Activated CD4-positive, alpha-beta memory T cell treated with anti-CD3 and anti-CD28 coated beads for 36 hours (primary cell): ENCODE results near the gene FLII. TPM values are rescaled to one million over a fixed set of nuclear protein-coding genes. Genes with fewer than 3 reads are reported as not detected.
A peak's percentile ranks its signal among the peaks of the same experiment; 100 is the strongest.

Source experiments
- CTCF ChIA-PET: fragments of 350-600 bp; sonication (Branson Sonifier 250); formaldehyde crosslinking; loops from one replicate; lab custom pipeline; 2021; ENCODE audit warnings: antibody characterized with exemption, inconsistent platforms; lab: Charles Lee
- POLR2A ChIA-PET: fragments of 350-600 bp; sonication (Branson Sonifier 250); formaldehyde crosslinking; loops from one replicate; lab custom pipeline; 2021; ENCODE audit warnings: antibody characterized with exemption; lab: Charles Lee
- DNase-seq: peaks from one replicate; pipeline ENCODE4 v3.0.0-alpha.2; 2020
- H3K27ac Mint-ChIP-seq: one replicate; pipeline ENCODE4 v1.8.0; 2021; ENCODE audit warnings: mixed read lengths
- H3K27me3 Mint-ChIP-seq: one replicate; pipeline ENCODE4 v1.8.0; 2021; ENCODE audit warnings: mixed read lengths
- H3K36me3 Mint-ChIP-seq: one replicate; pipeline ENCODE4 v1.8.0; 2021; ENCODE audit warnings: mixed read lengths
- H3K4me1 Mint-ChIP-seq: one replicate; pipeline ENCODE4 v1.8.0; 2021; ENCODE audit warnings: low read depth, mixed read lengths
- H3K4me3 Mint-ChIP-seq: one replicate; pipeline ENCODE4 v1.8.0; 2021; ENCODE audit warnings: mild to moderate bottlenecking, mixed read lengths
- H3K9me3 Mint-ChIP-seq: one replicate; pipeline ENCODE4 v1.8.0; 2021; ENCODE audit warnings: mixed read lengths
- intact Hi-C: fragments of 100-400 bp; cut with micrococcal nuclease; formaldehyde crosslinking; loops from one replicate; pipeline ENCODE4 v1.15.1; 2023
- total RNA-seq, 2 experiments: library from RNA; stranded (reverse); gene quantifications; one replicate each; pipeline ENCODE4 v1.2.3, GENCODE V29; 2021

Gene FLII
- total RNA-seq, 2 experiments from 2014 or later: 357 to 359 TPM

DNA sequence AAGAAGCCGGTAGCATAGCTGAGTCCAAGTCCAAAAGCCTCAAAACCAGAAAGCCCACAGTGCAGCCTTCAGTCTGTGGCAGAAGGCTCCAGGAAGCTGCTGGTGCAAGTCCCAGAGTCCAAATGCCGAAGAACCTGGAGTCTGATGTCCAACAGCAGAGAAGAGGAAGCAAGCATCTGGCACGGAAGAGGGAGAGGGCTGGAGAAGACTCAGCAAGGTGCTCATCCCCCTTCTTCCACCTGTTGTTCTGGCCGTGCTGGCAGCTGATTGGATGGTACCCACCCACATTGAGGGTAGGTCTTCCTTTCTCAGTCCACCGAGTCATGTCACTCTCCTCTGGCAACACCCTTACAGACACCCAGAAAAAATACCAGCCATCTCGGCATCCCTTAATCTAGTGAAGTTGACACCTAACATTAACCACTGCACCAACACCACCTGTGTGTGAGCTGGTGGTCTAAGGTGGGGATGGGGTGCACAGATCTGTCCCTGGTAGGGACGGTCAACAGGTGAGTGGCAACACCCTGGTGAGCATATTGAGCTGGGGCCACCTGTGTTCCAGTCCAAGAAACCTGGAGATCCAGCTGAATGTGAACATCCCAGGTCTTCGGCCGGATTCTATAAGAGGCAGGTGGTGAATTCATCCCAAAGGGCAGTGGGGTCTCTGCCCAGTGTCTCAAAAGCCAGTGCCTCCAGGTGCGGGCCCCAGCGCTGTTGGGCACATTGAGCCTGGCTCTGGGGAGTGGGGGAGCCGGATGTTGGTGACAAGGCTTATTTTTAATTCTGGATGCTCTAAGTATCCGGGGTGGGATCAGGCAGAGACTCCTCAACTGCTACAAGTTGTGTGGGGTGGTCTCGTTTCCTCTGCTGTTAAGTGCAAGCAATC lies 11.8 kb upstream of the FLII start:
- Mint-ChIP-seq H3K27me3 (no peaks in the 10 kb centered on the region), H3K9me3 (no peaks in the 10 kb centered on the region), H3K36me3 (peaks cover 1% of the 10 kb centered on the region), H3K27ac (no peak overlapping the region), H3K4me1 (peaks cover 4% of the 10 kb centered on the region), H3K4me3 (no peak overlapping the region)
- intact Hi-C loops: no loop called here
- ChIA-PET POLR2A (interaction anchor here (0.8 kb wide), 1 partner anchor 25 kb away, joined by 4 read pairs; no protein-coding TSS in a partner anchor), CTCF (no interaction called here)
- no peak for DNase-seq

DNA sequence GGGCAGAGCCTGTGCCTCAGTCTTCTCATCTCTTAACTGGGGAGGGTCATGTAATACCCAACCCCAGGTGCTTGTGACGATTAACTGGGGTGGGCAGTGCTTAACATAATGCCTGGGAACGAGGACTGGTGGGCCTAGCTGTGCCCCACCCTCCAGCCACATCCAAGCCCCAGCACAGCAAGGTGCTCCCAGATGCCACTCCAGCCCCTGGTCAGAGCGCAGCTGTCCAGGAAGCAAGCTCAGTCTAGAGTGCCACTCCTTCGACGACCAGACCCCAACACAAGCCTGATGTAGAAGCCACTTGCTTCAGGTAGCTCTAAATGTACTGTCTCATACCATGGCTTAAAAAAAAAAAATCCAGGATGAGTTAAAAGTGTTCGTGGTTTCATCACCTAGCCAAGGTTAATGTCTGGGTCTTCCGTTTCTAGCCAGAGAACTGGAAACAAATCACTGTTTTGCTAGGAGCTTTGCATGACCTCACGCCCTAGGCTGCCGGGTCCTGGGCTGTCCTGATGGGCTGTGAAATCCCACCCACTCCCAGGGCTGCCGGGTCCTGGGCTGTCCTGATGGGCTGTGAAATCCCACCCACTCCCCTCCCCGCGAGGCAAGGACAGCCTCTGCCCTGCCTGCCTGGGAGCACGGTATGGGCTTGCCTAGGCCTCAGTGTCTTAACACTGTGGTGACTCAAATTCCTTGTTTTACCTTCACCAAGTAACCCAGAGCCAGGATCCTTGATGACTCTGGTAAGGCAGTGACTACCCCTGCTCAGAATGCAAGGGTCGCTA lies 9.6 kb upstream of the FLII start:
- intact Hi-C loops: no loop called here
- CTCF ChIA-PET: interaction anchor here (0.6 to 0.7 kb wide), 3 partner anchors 49 to 103 kb away, joined by 3 to 4 read pairs (median 4); no protein-coding TSS in a partner anchor
- Mint-ChIP-seq H3K27me3 (no peaks in the 10 kb centered on the region), H3K4me3 (no peak overlapping the region), H3K4me1 (peaks cover 4% of the 10 kb centered on the region), H3K9me3 (no peaks in the 10 kb centered on the region), H3K36me3 (peaks cover 2% of the 10 kb centered on the region), H3K27ac (no peak overlapping the region)
- DNase-seq: no peak
- POLR2A ChIA-PET: interaction anchor here (0.6 to 0.7 kb wide), 2 partner anchors 12 to 116 kb away, joined by 4 to 5 read pairs; no protein-coding TSS in a partner anchor

DNA sequence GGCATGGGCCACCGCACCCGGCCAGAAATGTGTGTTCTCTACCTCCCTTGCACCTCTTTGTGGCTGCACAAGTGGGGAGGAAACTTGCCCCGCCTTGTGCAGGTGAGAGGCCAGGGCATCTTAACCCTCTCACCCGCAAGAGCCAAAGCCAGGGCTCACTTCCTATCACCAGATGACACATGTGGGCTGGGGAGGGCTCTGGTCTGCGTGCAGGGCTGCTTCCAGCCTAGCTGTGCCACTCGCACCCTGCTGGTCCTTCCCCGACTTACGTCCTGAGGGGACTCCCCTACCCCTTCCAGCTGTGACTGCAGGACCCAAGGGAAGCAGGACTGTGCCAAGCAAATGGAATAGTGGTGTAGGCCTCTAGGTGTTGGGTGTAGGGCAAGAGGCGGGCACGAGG lies 8.8 kb upstream of the FLII start:
- H3K4me3 Mint-ChIP-seq: no peak overlapping the region
- intact Hi-C loops: no loop called here
- peaks cover 2% of the 10 kb centered on the region for H3K36me3 Mint-ChIP-seq
- DNase-seq: no peak
- no peaks in the 10 kb centered on the region for H3K9me3 Mint-ChIP-seq
- ChIA-PET CTCF (no interaction called here), POLR2A (no interaction called here)
- H3K27me3 Mint-ChIP-seq: no peaks in the 10 kb centered on the region
- peaks cover 6% of the 10 kb centered on the region for H3K4me1 Mint-ChIP-seq
- no peak overlapping the region for H3K27ac Mint-ChIP-seq

DNA sequence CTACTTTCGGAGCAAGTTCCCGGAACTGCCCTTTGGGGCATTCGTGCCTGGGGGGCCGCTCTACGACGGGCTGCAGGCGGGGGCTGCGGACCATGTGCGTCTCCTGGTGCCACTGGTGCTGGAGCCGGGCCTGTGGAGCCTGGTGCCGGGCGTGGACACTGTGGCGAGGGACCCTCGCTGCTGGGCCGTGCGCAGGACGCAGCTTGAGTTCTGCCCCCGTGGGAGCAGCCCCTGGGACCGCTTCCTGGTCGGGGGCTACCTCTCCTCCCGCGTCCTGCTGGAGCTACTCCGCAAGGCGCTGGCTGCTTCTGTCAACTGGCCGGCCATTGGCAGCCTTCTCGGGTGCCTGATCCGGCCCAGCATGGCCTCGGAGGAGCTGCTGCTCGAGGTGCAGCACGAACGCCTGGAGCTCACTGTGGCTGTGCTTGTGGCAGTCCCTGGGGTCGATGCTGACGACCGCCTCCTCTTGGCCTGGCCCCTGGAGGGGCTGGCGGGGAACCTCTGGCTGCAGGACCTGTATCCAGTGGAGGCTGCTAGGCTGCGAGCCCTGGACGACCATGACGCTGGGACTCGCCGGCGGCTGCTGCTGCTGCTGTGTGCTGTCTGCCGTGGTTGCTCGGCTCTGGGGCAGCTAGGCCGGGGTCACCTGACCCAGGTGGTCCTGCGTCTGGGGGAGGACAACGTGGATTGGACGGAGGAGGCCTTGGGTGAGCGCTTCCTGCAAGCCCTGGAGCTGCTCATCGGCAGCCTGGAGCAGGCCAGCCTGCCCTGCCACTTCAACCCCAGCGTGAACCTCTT lies 5.5 kb upstream of the FLII start:
- H3K27me3 Mint-ChIP-seq: no peaks in the 10 kb centered on the region
- no peak overlapping the region for H3K27ac Mint-ChIP-seq
- peaks cover 1% of the 10 kb centered on the region for H3K36me3 Mint-ChIP-seq
- POLR2A ChIA-PET: no interaction called here
- H3K4me1 Mint-ChIP-seq: peaks cover 28% of the 10 kb centered on the region
- H3K4me3 Mint-ChIP-seq: no peak overlapping the region
- no peaks in the 10 kb centered on the region for H3K9me3 Mint-ChIP-seq
- intact Hi-C loops: no loop called here
- CTCF ChIA-PET: interaction anchor here (1.4 to 2.1 kb wide), 2 partner anchors 16 to 56 kb away, joined by 4 to 8 read pairs; no protein-coding TSS in a partner anchor
- no peak for DNase-seq

DNA sequence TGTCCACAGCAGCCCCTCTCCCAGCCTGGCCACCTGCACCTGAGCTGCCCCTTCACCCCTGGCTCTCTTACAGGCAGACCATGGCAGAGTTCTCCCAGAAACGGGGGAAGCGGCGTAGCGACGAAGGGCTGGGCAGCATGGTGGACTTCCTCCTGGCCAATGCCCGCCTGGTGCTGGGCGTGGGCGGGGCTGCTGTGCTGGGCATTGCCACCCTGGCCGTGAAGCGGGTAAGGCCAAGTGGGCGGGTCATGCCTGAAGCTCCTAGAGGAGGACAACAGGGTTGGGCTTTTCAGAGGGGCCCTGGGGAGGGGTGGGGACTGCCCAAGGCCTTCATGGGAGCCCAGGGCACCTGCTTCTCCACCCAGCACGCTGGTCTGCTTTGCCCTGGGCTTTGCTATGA lies 4.1 kb upstream of the FLII start:
- CTCF ChIA-PET: interaction anchor here (0.8 to 1.4 kb wide), 2 partner anchors 19 to 58 kb away, joined by 3 to 4 read pairs; no protein-coding TSS in a partner anchor
- no peak overlapping the region for H3K4me3 Mint-ChIP-seq
- H3K27me3 Mint-ChIP-seq: no peaks in the 10 kb centered on the region
- peaks cover 29% of the 10 kb centered on the region for H3K4me1 Mint-ChIP-seq
- no peaks in the 10 kb centered on the region for H3K9me3 Mint-ChIP-seq
- intact Hi-C loops: no loop called here
- H3K27ac Mint-ChIP-seq: no peak overlapping the region
- DNase-seq: no peak
- peaks cover 1% of the 10 kb centered on the region for H3K36me3 Mint-ChIP-seq
- POLR2A ChIA-PET: no interaction called here

DNA sequence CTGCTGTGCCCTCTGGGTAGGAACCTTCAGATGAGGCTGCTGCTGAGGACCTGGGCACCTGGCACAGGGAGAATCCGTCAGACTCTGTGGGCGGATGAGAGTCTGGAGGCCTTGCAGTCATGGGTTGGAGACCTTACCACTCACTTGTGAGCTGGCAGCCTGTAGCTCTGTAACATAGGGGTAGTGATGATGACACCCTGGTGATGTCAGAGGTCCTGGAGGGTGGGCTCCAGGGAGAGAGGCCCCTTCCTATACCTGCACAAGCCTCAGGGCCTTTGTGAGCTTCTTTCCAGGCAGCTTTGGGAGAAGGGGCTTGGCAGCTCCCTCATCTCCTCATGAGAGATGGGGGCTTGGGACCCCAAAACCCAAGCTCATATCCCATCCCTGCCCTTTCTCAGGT lies 3.6 kb upstream of the FLII start:
- H3K27ac Mint-ChIP-seq: no peak overlapping the region

DNA sequence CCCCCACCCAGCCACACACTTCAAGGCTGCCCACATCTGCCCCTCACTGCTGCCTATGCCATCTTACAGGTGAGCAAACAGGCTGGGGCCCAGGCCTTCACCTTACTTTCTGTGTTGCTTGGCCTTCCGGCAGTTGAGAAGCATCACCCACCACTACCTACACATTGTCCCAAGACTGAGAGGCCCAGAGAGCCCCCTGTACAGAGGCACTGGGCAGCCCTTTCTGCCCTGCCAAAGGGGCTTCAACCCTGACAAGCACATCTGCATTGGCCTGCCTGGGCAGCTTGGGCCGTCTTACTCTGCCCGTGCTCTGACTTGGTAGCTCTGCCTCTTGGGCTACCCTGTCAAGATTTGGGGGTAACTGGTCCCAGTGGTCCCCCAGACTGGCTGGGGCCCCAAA lies 3.1 kb upstream of the FLII start:
- peaks cover 37% of the 10 kb centered on the region for H3K4me1 Mint-ChIP-seq
- peak overlapping the region; percentile 75 for H3K4me3 Mint-ChIP-seq
- peaks cover 5% of the 10 kb centered on the region for H3K36me3 Mint-ChIP-seq
- no peak for DNase-seq
- H3K9me3 Mint-ChIP-seq: no peaks in the 10 kb centered on the region
- H3K27ac Mint-ChIP-seq: no peak overlapping the region
- POLR2A ChIA-PET: interaction anchor here (0.6 to 1.2 kb wide), 2 partner anchors 11 to 14 kb away, joined by 3 read pairs; no protein-coding TSS in a partner anchor
- CTCF ChIA-PET: interaction anchor here (1.4 kb wide), 1 partner anchor 44 kb away, joined by 3 read pairs; no protein-coding TSS in a partner anchor
- intact Hi-C loops: loop anchor here (2.0 kb wide), 1 partner anchor 37 kb away; the partner anchor contains the start of gene LLGL1
- no peaks in the 10 kb centered on the region for H3K27me3 Mint-ChIP-seq

More for the DNA sequence above, 3.6 kb upstream of the FLII start:
- Mint-ChIP-seq H3K4me3 (peak overlapping the region; percentile 75), H3K36me3 (peaks cover 2% of the 10 kb centered on the region), H3K4me1 (peaks cover 32% of the 10 kb centered on the region), H3K27me3 (no peaks in the 10 kb centered on the region), H3K9me3 (no peaks in the 10 kb centered on the region)
- intact Hi-C loops: no loop called here
- ChIA-PET POLR2A (no interaction called here), CTCF (interaction anchor here (0.8 kb wide), 1 partner anchor 19 kb away, joined by 3 read pairs; no protein-coding TSS in a partner anchor)
- no peak for DNase-seq

DNA sequence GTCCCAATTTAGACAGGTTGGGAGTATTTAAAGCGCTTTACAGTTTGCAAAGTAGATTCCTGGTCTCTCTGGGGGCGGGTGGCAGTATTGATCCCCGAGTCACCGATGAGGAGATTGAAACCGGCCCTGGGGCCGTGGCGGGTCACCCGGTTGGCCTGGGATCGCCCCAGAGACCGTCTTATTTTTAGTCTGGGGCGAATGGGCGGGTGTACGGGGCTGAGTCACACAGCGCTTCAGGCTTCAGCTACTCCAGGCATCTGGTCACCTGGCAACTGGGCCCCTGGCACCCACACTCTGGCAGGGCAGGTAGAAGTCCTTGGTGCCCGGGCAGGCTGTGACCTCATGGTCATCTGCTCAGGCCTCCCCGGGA lies 2.6 kb upstream of the FLII start:
- Mint-ChIP-seq H3K4me3 (peak overlapping the region; percentile 75), H3K4me1 (peaks cover 40% of the 10 kb centered on the region), H3K27me3 (no peaks in the 10 kb centered on the region), H3K27ac (peak overlapping the region; percentile 75), H3K36me3 (peaks cover 7% of the 10 kb centered on the region), H3K9me3 (no peaks in the 10 kb centered on the region)
- CTCF ChIA-PET: interaction anchor here (0.9 to 1.4 kb wide), 2 partner anchors 14 to 43 kb away, joined by 3 read pairs; no protein-coding TSS in a partner anchor
- POLR2A ChIA-PET: interaction anchor here (0.6 to 1.2 kb wide), 2 partner anchors 12 to 13 kb away, joined by 3 read pairs; no protein-coding TSS in a partner anchor
- peak; percentile 65 for DNase-seq
- intact Hi-C loops: loop anchor here (2.0 kb wide), 1 partner anchor 36 kb away; the partner anchor contains the start of gene LLGL1

DNA sequence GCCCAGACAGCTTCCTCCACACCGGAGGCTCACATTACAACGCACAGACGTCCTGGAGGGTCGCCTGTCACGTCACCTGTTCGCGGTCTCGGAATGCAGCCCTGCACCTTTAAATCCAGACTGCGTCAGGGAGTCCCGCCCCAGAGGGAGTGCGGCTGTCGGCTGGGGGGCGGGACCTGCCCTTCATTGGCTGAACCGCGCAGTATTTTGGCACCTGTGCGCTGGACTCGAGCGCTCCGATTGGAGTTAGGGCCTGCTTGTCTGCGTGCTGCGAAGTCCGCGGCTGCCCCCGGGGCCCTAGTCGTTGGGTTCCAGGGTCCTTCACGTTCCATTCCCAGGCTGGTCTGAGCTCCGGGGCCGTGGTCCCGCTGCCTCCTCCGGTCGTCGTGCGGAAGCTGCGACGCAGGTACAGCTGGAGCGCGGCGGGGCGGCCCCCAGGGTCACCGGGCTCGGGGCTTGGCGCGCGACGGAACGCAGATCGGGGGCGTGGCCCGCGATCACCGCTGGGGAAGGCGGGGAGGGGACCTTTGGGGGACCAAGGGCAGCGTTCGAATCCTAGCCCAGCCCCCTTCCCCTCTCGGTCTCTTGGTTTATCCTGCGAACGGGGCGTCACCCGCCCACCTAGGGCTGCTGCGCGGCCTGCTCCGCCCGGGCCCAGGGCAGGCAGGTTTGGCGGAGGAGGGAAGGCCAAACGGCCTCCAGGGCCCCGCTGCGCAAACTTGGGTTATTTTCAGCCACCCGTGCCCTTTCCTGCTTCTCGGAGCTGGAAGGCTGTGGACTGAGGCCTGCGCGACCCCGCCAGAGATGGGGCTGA lies 2.0 kb upstream of the FLII start, which contains the start of gene MIEF2:
Gene MIEF2 (plus strand): TSS at position 331 of the 814 bp plus-strand sequence. CDS start 2,059 bp downstream, outside the sequence.
- CTCF ChIA-PET: interaction anchor here (0.9 to 1.6 kb wide), 3 partner anchors 12 to 43 kb away, joined by 3 to 6 read pairs (median 3); no protein-coding TSS in a partner anchor
- DNase-seq: peak; percentile 95
- H3K9me3 Mint-ChIP-seq: no peaks in the 10 kb centered on the region
- H3K36me3 Mint-ChIP-seq: peaks cover 8% of the 10 kb centered on the region
- peaks cover 43% of the 10 kb centered on the region for H3K4me1 Mint-ChIP-seq
- peak within 1 kb of the TSS; percentile 75 for H3K4me3 Mint-ChIP-seq
- POLR2A ChIA-PET: interaction anchor here (1.2 kb wide), 1 partner anchor 12 kb away, joined by 3 read pairs; no protein-coding TSS in a partner anchor
- peak within 1 kb of the TSS; percentile 75 for H3K27ac Mint-ChIP-seq
- no peaks in the 10 kb centered on the region for H3K27me3 Mint-ChIP-seq
- intact Hi-C loops: loop anchor here (1.0 to 2.0 kb wide), 3 partner anchors 36 to 77 kb away; partner anchors contain the start of genes ALKBH5, LLGL1 and SMCR8

DNA sequence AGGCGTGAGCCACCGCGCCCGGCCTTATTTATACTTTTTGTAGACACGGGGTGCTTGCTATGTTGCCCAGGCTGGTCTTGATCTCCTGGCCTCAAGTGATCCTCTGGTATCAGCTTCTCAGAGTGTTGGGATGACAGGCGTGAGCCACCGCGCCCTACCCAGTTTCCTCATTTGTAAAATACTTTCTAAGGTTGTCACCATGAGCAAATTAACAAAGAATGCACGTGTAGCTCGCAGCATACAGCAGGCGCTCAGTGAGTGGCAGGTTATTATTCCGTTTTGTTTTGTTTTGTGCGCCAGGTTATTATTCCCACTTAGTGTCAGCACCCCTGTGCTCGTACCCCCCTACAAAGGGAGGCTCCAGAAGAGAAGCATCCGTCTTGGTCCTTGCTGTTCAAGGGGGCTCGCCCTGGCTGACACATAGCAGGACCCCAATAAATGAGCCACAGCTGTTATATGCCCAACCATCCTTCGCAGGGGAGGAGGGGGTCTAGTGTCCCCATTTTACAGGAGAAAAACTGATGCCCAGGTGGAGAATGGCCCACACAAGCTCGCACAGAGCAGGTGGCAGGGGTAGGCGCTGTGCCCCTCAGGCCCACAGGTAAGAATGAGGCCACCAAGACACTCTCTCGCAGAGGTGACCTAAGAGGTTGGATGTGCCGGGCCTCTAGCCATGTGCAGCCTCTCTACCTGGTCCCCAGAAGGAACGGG lies 1.2 kb upstream of the FLII start:
- no peaks in the 10 kb centered on the region for H3K9me3 Mint-ChIP-seq
- no peak for DNase-seq
- CTCF ChIA-PET: interaction anchor here (1.6 kb wide), 1 partner anchor 11 kb away, joined by 6 read pairs; no protein-coding TSS in a partner anchor

More for the DNA sequence above, 1.2 kb upstream of the FLII start:
- Mint-ChIP-seq H3K27me3 (no peaks in the 10 kb centered on the region), H3K27ac (peak overlapping the region; percentile 75), H3K4me3 (peak overlapping the region; percentile 75), H3K4me1 (peaks cover 43% of the 10 kb centered on the region), H3K36me3 (peaks cover 11% of the 10 kb centered on the region)
- POLR2A ChIA-PET: no interaction called here
- intact Hi-C loops: loop anchor here (1.0 to 2.0 kb wide), 3 partner anchors 35 to 76 kb away; partner anchors contain the start of genes ALKBH5, LLGL1 and SMCR8
